MV-4-11 (cell line): Measurements from ENCODE around the gene PLA2R1.

Experiments
- DNase-seq: peaks from one replicate; lab custom pipeline; 2025; lab: John Stamatoyannopoulos, UW

Gene PLA2R1

DNA sequence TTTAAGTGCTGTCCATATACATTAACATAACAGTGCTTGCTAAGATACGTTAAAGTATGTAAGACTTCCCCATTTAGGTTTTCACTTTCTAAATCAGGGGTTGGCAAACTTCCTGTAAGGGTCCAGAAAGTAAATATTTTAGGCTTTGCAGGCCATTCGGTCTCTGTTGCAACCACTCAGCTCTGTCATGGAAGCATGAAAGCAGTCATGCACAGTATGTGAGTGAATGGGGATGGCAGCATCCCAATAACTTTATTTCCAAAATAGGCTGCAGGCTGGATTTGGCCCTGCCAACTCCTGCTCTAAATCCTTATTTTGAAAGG lies 128.7 kb downstream of the PLA2R1 start:
- peak; percentile 97 for DNase-seq

- DNase-seq, result no peak
Observed at GRCh38 chr2:159933040-159933726, 129.2 kb downstream of the PLA2R1 start.

GRCh38 chr2:159926695-159927094 lies 135.7 kb downstream of the PLA2R1 start:
- DNase-seq, result no peak

DNA sequence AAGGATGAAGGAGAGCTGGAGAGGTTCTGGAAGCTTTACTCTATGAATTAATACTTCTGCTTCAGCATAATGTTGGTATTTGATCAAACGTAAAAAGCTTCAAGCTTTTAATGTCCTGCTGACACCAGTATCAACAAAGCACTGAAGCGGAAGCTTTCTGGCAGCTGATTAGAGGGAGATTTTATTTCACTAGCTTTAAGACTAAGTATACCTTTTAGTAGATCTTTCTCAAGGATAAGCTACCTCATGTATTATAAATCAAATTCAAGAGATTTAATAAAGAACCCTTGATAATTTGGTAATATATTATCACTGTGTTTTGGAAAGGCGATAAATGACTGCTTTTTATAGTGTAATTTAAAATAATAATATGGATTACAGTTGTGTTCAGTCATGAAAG lies 136.4 kb downstream of the PLA2R1 start:
- no peak for DNase-seq

DNA sequence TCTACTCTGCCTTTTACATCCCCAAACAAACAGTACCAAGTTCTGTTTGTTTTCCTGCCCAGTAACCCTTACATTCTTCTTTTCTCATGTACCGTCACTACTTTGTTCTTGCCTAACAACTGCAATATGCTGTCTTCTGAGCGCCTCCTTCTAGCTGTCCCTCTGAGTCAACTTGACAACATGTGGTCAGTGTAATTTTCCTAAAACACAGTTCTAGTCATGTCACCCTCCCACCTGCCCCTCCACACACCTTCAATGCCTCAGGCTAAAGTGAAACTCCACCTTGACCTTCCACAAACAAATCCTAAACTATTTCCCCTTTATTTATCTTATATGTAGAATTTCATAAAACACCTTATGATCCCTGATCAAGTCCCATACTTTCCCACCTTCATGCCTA lies 139.9 kb downstream of the PLA2R1 start:
- DNase-seq, result no peak

DNA sequence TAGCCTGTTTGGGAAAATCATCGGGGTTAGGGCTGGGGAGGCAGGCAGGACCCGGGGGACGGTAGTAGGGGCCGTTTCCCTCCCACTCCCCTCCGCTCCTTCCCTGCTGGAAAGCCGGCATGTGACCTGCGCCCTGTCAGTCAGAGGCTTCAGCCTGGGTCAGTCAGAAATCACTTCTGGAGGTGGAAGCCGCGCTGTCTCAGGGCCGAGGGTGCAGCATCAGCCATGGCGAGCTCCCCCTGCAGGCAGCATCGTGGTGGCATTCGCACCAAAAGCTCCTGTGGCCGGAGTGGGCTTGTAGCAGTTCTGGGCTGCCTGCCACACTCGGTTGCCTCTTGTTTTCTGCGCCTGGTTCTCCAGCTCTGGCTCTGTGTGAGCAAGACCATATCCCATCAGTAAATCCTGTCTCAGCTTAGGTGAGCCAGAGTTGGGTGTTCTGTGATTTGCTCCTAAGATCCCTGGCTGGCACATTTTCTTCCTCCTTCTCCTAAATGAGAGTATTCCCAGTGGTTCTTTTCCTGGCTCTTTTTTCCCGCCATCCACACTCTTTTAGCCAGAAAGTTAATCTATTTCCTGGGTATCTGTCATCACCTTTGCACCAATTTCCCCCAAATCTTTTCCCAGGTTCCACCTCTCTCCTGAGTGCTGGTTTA lies 140.5 kb downstream of the PLA2R1 start:
- peak; percentile 42 for DNase-seq

DNA sequence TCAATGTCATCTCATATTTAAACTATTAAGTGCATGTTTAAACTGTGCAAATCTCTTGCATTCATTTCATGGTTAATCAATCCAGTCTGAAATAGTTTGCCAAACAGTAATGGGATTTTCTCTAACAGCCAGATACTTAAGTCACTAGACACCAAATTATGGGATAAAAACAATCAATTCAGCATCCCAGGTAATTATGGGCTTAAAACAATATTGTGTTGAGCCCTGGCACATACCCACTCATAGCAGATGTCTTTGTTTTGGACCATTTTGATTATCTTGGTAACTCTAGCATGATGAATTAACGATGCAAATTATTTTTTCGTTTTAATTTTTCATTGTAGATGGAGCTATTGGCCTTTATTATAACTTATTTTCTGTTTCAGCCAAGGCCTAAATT lies 145.9 kb downstream of the PLA2R1 start:
- no peak for DNase-seq

DNA sequence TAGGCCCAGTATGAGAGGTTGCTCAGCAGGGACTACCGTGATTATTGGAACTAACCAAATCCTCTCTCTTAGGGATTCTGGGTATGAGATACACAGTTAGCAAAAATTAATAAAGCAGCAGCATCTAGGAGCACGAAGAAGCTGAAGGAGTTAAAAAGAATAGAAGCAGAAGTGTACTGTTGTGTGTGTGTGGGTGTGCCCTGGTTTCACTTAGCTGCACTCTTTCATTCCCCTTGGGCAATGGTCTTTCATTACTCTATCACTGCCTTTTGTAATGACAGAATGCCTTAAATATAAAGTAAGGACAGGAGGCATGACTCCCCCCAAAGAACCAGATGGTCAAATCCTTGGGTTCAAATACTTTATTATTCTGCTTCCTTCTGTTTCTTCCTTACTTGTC lies 148.5 kb downstream of the PLA2R1 start:
- DNase-seq, result no peak

DNA sequence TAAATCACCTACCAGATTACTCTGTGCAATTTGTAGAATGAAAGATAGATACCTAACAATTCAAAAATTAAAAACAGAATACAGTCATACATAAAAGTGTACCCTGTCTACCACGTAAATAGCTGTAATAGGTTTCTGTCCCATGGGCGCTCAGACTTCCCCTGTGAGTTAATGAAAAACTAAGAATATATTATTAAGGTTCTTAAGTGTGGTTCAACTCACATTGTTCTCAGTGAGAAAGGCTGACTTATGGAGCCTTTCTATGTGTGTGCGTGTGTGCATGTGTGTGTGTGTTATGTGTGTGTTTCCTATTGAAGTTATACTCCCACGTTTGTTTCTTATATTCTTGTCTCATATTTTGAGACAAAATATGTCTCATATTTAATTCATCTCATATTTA lies 149.8 kb downstream of the PLA2R1 start:
- no peak for DNase-seq

DNA sequence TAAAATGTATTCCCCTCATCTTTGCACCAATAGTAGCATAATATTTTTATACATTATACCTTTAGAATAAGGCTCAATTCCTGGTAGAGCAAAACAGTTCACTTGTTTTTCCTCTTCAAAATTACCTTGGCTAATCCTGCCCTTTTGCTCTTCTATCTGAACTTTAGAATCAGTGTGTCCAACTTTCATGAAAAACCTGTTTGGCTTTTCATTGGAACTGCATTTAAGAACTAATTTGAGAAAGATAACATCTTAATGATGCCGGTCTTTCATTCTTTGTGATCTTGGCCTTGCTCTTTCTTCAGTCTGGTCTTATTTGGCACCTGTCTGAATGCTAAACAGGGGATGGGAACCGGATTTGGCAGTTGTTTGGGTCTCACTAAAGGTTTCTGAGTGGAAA lies 151.5 kb downstream of the PLA2R1 start:
- no peak for DNase-seq

DNA sequence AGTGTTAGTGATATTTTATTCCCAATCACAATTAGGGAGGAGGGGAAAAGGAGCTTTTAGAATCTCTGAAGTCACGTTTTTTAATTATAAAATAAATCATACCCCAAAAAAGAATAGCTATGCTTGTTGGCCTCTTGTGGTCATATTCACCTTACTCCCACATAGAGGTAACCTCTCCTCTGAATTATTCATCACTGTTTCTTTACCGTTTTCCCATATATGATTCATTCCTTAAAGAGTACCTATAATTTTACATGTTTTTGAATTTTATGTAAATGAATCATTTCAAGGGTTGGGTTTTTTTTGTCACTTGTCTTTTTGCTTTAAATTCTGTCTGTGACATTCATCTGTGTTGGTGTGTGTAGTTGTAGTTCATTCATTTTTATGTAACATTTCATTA lies 153.8 kb downstream of the PLA2R1 start:
- no peak for DNase-seq

GRCh38 chr2:159907909-159908308 lies 154.5 kb downstream of the PLA2R1 start:
- no peak for DNase-seq

GRCh38 chr2:159905926-159906714 lies 156.3 kb downstream of the PLA2R1 start:
- DNase-seq, result no peak

GRCh38 chr2:159904959-159905305 lies 157.5 kb downstream of the PLA2R1 start:
- peak; percentile 96 for DNase-seq

GRCh38 chr2:159904127-159904958 lies 158.1 kb downstream of the PLA2R1 start, which contains the start of gene LY75:
TSS of gene LY75 (minus strand) at chr2:159904756.
- DNase-seq, result peak; percentile 82

DNA sequence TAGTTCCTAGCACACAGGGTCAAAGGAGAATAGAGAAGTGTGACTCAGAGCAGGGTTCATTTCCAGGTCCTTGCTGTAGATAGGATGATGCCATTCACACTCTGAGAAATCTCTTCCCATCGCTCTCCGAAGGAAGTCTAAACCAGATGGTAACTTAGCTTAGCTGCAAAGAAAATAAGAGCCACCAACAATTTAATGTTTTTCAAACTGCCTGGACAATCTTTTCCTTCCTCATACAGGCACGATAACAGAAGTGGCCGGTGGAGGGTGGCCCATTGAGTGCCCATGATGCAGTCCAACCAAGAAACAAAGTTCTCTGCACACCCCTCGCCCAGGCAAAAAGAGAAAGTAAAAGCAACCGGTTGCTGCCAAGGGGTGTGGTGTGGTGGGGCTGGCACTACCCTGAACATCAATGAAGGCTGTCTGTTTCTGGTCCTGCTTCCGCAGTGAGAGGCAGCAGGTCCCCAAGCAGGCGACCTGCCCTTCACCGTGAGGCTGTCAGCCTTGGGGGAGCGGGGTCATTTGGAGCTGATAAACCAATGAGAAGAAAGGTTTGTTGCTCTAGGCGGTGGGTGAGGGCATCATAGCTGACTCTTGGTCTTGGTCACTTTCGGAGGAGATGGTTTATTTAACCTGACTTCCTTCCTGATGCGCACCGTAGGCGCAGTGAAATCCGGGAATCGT lies 158.8 kb downstream of the PLA2R1 start:
- DNase-seq, result peak; percentile 78

DNA sequence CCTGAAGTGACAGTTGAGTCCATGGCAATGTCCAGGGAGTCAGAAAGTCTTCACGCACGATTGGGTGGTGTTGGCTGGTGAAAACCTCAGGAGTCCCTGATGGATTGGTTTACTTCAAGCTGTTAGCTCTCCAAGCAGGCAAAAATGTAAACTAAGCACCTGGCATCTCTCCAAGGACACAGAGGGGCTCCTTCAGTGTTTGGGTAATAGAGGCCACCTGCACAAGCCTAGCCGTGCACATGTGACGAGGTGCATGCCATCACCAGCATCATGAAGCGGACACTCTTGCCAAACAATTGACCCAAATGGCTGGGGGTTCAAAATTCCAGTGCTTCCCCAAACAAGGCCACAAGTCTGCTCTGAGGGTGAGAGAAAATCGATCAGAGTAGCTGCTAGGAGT lies 159.7 kb downstream of the PLA2R1 start:
- DNase-seq, result no peak

- peak; percentile 25 for DNase-seq
Observed at GRCh38 chr2:159900343-159900742, 162.1 kb downstream of the PLA2R1 start.

GRCh38 chr2:159898441-159898840 lies 164.0 kb downstream of the PLA2R1 start:
- DNase-seq, result no peak

DNA sequence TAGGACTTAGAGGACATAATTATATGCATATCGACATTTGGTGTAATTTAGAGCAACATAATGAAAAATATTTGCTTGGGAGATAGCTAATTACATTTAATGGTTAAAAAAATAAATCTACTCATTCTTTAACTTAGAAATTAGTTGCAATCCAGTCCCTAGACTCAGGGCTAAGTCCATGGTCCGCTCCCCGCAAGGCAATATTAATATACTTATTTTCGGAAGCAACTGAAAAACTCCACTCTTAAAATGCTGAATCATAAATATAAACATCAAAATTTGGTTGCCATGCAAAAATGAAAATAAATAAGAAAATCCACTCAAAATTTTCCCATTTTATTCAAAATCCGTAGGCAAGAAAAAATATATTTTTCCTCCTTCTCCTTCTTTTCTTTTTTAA lies 164.7 kb downstream of the PLA2R1 start:
- no peak for DNase-seq

- no peak for DNase-seq
Observed at GRCh38 chr2:159897081-159897480, 165.3 kb downstream of the PLA2R1 start.
